Activated CD4-positive, CD25-positive, alpha-beta regulatory T cell treated with anti-CD3 and anti-CD28 coated beads, Interleukin-2, amount 50 U/mL, for 72 hours (primary cell): ENCODE data around the gene STC2.

Experiments
- DNase-seq: peaks from one replicate; pipeline ENCODE4 v3.0.0; 2021

STC2 gene

GRCh38 chr5:173328844-173329490 lies 753 bp upstream of the STC2 start:
- no peak for DNase-seq

GRCh38 chr5:173327084-173327947 lies 898 bp downstream of the STC2 start:
- DNase-seq, result no peak

- DNase-seq, result no peak
These were observed 1.7 kb downstream of the STC2 start for GRCh38 chr5:173326501-173326960.

- no peak for DNase-seq
These were observed 3.0 kb downstream of the STC2 start for GRCh38 chr5:173325091-173325698.

- no peak for DNase-seq
These were observed 3.9 kb downstream of the STC2 start for GRCh38 chr5:173324115-173325001.

- no peak for DNase-seq
These were observed 4.5 kb downstream of the STC2 start for GRCh38 chr5:173323799-173324114.

- DNase-seq, result no peak
These were observed 5.0 kb downstream of the STC2 start for GRCh38 chr5:173323106-173323798.

GRCh38 chr5:173321886-173322285 lies 6.3 kb downstream of the STC2 start:
- DNase-seq, result no peak

- DNase-seq, result no peak
These were observed 8.0 kb downstream of the STC2 start for GRCh38 chr5:173320259-173320658.

GRCh38 chr5:173319646-173320045 lies 8.6 kb downstream of the STC2 start:
- DNase-seq, result no peak

- no peak for DNase-seq
These were observed 9.2 kb downstream of the STC2 start for GRCh38 chr5:173318881-173319620.

GRCh38 chr5:173318330-173318729 lies 9.9 kb downstream of the STC2 start:
- no peak for DNase-seq

- no peak for DNase-seq
These were observed 10.4 kb downstream of the STC2 start for GRCh38 chr5:173317852-173318251.

- DNase-seq, result no peak
These were observed 11.0 kb downstream of the STC2 start for GRCh38 chr5:173317091-173317730.

- no peak for DNase-seq
These were observed 11.7 kb downstream of the STC2 start for GRCh38 chr5:173316339-173317020.

GRCh38 chr5:173315495-173316338 lies 12.5 kb downstream of the STC2 start:
- DNase-seq, result no peak

- DNase-seq, result no peak
These were observed 13.9 kb downstream of the STC2 start for GRCh38 chr5:173314166-173314952.

- no peak for DNase-seq
These were observed 14.8 kb downstream of the STC2 start for GRCh38 chr5:173313351-173313801.

GRCh38 chr5:173312821-173313220 lies 15.4 kb downstream of the STC2 start:
- DNase-seq, result no peak
